ENCODE data around the gene SLC12A1.

Gene SLC12A1

DNA sequence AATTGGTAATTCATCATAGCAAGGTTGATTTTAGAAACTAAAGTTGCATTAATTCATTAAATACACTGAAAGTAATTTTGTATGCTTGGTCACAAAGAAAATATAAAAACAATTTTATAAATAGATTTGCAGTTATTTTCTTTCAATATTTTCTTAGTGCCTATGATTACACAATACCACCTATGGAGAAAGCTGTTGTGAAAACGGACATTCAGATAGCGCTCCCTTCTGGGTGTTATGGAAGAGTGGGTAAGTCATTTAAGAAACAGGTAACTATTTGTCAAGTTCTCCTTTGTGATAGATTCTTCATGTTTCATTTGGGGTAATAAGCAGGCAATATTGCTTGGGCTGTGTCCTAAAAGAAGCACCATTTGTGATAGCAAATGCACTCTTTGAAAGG is 128.2 kb downstream of the SLC12A1 start:
- H3K36me3 ChIP-seq (ENCODE audit: control insufficient read depth in 5 of 5, insufficient read depth in 5 of 5, low read length in 5 of 5), result peaks cover 26 to 38% (median 33%) of the 10 kb centered on the region in 5 donors
- no peak overlapping the region for H3K27ac ChIP-seq (ENCODE audit: low read depth, low read length)
- no peaks in the 10 kb centered on the region for H3K9me3 ChIP-seq (ENCODE audit: control insufficient read depth in 5 of 5, low read length in 5 of 5)
- no peak overlapping the region for H3K9ac ChIP-seq (ENCODE audit: low read length in 5 of 5)
- H3K27me3 ChIP-seq (ENCODE audit: control insufficient read depth in 5 of 5, insufficient read depth in 4 of 5, low read length in 5 of 5), result no peaks in the 10 kb centered on the region
- H3K4me1 ChIP-seq (ENCODE audit: control insufficient read depth in 5 of 5, insufficient read depth in 5 of 5, low read length in 5 of 5), result peaks cover 0 to 22% (median 16%) of the 10 kb centered on the region in 5 donors
- no peak overlapping the region for H3K4me3 ChIP-seq (ENCODE audit: low read depth in 1 of 5, low read length in 5 of 5)

DNA sequence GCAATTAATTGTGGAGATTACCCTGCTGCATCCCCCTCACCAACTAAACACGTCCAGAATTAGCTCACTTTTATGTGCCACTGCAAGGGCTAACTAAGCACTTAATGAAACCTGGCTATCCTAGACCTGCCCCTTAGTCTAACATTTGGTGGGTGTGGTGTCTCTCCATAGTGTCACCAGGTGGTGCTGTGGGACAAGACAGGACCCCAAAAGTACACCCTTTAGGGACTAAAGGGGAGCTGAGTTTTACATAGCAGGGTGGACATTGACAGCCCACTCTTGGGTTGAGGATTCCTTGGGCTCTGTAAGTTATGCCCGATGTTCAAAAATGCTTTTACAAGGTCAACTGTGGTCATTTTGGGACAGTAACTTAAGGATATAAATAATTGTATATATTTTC is 130.8 kb downstream of the SLC12A1 start:
- no peaks in the 10 kb centered on the region for H3K9me3 ChIP-seq (ENCODE audit: control insufficient read depth in 5 of 5, low read length in 5 of 5)
- H3K4me3 ChIP-seq (ENCODE audit: low read depth in 1 of 5, low read length in 5 of 5), result no peak overlapping the region
- H3K4me1 ChIP-seq (ENCODE audit: control insufficient read depth in 5 of 5, insufficient read depth in 5 of 5, low read length in 5 of 5), result peaks cover 0 to 14% (median 7%) of the 10 kb centered on the region in 5 donors
- H3K27ac ChIP-seq (ENCODE audit: low read depth, low read length), result no peak overlapping the region
- peaks cover 41 to 60% (median 45%) of the 10 kb centered on the region in 5 donors for H3K36me3 ChIP-seq (ENCODE audit: control insufficient read depth in 5 of 5, insufficient read depth in 5 of 5, low read length in 5 of 5)
- H3K9ac ChIP-seq (ENCODE audit: low read length in 5 of 5), result no peak overlapping the region
- no peaks in the 10 kb centered on the region for H3K27me3 ChIP-seq (ENCODE audit: control insufficient read depth in 5 of 5, insufficient read depth in 4 of 5, low read length in 5 of 5)

DNA sequence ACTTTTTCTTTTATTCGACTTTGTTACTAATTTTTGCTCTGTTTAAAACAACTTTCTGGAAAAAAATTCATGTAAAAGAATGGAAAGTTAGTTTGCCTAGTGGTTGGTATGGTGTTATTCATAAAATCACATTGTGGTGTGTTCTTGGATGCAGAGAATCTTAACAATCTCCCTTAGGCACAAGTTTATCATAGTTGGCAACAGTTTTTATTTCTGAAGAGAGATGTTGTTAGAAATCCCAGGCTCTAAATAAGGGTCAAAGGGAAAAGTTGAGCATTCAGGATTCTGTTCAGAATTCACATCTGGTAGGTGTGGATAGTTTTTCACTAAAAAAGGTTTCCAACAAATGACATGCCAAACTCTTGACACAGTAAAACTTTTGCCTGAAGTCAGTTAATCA is 131.5 kb downstream of the SLC12A1 start:
- H3K36me3 ChIP-seq (ENCODE audit: control insufficient read depth in 5 of 5, insufficient read depth in 5 of 5, low read length in 5 of 5), result peaks cover 43 to 66% (median 51%) of the 10 kb centered on the region in 5 donors
- H3K4me1 ChIP-seq (ENCODE audit: control insufficient read depth in 5 of 5, insufficient read depth in 5 of 5, low read length in 5 of 5), result peaks cover 0 to 8% (median under 1%) of the 10 kb centered on the region in 5 donors
- no peaks in the 10 kb centered on the region for H3K27me3 ChIP-seq (ENCODE audit: control insufficient read depth in 5 of 5, insufficient read depth in 4 of 5, low read length in 5 of 5)
- no peak overlapping the region for H3K27ac ChIP-seq (ENCODE audit: low read depth, low read length)
- no peak overlapping the region for H3K9ac ChIP-seq (ENCODE audit: low read length in 5 of 5)
- no peak overlapping the region for H3K4me3 ChIP-seq (ENCODE audit: low read depth in 1 of 5, low read length in 5 of 5)
- no peaks in the 10 kb centered on the region for H3K9me3 ChIP-seq (ENCODE audit: control insufficient read depth in 5 of 5, low read length in 5 of 5)

DNA sequence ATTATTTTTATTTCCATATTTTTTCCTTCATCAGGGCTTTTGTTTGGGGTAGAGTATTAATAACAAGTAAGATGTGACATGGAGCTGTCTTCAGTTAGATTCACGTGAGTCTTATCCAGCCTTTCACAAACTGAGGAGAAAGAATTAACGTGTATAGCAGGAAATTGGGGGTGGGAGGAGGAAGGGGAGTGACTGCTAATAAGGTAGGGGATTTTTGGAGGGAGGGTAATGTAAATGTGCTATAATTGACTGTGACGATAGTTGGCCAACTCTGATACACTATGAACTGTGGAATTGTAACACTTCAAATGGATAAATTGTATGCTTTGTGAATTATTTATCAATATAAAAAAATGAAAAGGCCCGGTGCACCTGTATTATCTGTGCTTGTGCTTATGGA is 134.0 kb downstream of the SLC12A1 start:
- H3K27ac ChIP-seq (ENCODE audit: low read depth, low read length), result no peak overlapping the region
- H3K4me3 ChIP-seq (ENCODE audit: low read depth in 1 of 5, low read length in 5 of 5), result no peak overlapping the region
- peaks cover 48 to 64% (median 48%) of the 10 kb centered on the region in 5 donors for H3K36me3 ChIP-seq (ENCODE audit: control insufficient read depth in 5 of 5, insufficient read depth in 5 of 5, low read length in 5 of 5)
- H3K9ac ChIP-seq (ENCODE audit: low read length in 5 of 5), result no peak overlapping the region
- no peaks in the 10 kb centered on the region for H3K27me3 ChIP-seq (ENCODE audit: control insufficient read depth in 5 of 5, insufficient read depth in 4 of 5, low read length in 5 of 5)
- H3K9me3 ChIP-seq (ENCODE audit: control insufficient read depth in 5 of 5, low read length in 5 of 5), result no peaks in the 10 kb centered on the region
- H3K4me1 ChIP-seq (ENCODE audit: control insufficient read depth in 5 of 5, insufficient read depth in 5 of 5, low read length in 5 of 5), result peaks cover 0 to 7% (median 0%) of the 10 kb centered on the region in 5 donors

DNA sequence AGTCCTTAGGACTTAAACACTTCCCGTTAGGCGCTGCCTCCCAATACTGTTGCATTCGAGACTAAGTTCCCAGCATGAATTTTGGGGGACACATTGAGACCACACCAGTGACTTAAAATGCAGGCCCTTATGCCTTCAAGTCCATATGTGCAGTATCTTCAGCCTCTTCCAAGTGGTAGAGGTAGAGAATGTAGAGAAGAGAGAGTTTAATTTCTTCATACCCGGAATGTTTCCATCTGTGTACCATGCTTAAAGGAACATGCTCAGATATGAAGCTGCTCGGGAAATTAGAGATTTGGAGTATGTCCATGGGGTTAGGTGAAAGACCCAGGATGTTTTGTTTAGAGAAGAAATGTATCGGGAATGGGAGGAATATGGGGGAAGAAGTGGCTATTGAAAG is 137.8 kb downstream of the SLC12A1 start:
- H3K27ac ChIP-seq (ENCODE audit: low read depth, low read length), result no peak overlapping the region
- no peaks in the 10 kb centered on the region for H3K27me3 ChIP-seq (ENCODE audit: control insufficient read depth in 5 of 5, insufficient read depth in 4 of 5, low read length in 5 of 5)
- H3K4me3 ChIP-seq (ENCODE audit: low read depth in 1 of 5, low read length in 5 of 5), result no peak overlapping the region
- H3K4me1 ChIP-seq (ENCODE audit: control insufficient read depth in 5 of 5, insufficient read depth in 5 of 5, low read length in 5 of 5), result no peaks in the 10 kb centered on the region
- peaks cover 22 to 41% (median 32%) of the 10 kb centered on the region in 5 donors for H3K36me3 ChIP-seq (ENCODE audit: control insufficient read depth in 5 of 5, insufficient read depth in 5 of 5, low read length in 5 of 5)
- H3K9ac ChIP-seq (ENCODE audit: low read length in 5 of 5), result no peak overlapping the region
- no peaks in the 10 kb centered on the region for H3K9me3 ChIP-seq (ENCODE audit: control insufficient read depth in 5 of 5, low read length in 5 of 5)

DNA sequence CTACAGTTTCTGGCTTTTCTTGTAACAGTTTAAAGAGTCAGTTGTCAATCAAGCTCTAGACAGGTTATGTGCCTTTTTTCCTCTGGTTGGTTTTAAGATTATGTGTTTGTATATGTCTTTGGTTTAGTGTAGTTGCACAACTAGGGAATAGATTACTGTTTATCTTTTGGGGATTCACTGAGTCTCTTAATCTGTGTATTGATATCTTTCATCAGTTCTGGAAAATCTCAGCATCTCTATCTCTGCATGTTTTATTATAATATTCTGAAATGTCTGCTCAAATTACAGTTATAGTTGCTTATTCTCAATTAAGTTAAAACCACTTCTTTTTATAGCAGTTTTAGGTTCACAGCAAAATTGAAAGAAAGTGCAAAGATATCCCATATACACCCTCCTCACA is 139.4 kb downstream of the SLC12A1 start:
- H3K4me3 ChIP-seq (ENCODE audit: low read depth in 1 of 5, low read length in 5 of 5), result no peak overlapping the region
- no peaks in the 10 kb centered on the region for H3K9me3 ChIP-seq (ENCODE audit: control insufficient read depth in 5 of 5, low read length in 5 of 5)
- no peak overlapping the region for H3K27ac ChIP-seq (ENCODE audit: low read depth, low read length)
- H3K9ac ChIP-seq (ENCODE audit: low read length in 5 of 5), result no peak overlapping the region
- H3K27me3 ChIP-seq (ENCODE audit: control insufficient read depth in 5 of 5, insufficient read depth in 4 of 5, low read length in 5 of 5), result no peaks in the 10 kb centered on the region
- no peaks in the 10 kb centered on the region for H3K4me1 ChIP-seq (ENCODE audit: control insufficient read depth in 5 of 5, insufficient read depth in 5 of 5, low read length in 5 of 5)
- H3K36me3 ChIP-seq (ENCODE audit: control insufficient read depth in 5 of 5, insufficient read depth in 5 of 5, low read length in 5 of 5), result peaks cover 18 to 31% (median 23%) of the 10 kb centered on the region in 5 donors

DNA sequence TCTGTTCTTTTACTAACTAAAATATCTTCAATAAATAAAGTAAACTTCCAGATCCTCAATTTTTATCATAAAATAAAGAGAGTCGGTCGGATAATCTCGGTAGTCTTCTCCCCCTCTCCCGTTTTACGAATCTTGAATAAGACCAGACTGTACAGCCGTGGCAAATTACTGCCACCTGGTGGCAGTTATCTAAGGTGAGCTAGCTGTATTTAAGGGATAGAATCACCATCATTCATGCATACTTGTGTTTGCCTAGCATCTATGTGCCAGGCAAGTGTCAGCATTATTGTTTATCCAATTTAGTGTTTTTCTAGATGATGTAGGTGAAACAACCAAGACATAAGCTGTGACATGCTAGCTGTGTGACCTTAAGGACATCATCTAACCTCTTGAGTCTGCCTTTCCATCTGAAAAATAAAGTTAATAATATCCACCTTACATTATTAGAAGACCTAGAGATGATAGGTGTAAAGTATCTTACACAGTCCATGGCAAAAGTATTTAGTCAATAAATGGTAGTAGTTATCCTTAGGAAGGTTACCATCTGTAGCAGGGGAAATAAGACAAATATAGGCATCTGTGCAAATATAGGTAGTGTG is 146.5 kb downstream of the SLC12A1 start:
- Histone ChIP-seq H3K4me3 (ENCODE audit: low read depth in 1 of 5, low read length in 5 of 5) (no peak overlapping the region), H3K27me3 (ENCODE audit: control insufficient read depth in 5 of 5, insufficient read depth in 4 of 5, low read length in 5 of 5) (no peaks in the 10 kb centered on the region), H3K4me1 (ENCODE audit: control insufficient read depth in 5 of 5, insufficient read depth in 5 of 5, low read length in 5 of 5) (peaks cover 0 to 17% (median 12%) of the 10 kb centered on the region in 5 donors), H3K9me3 (ENCODE audit: control insufficient read depth in 5 of 5, low read length in 5 of 5) (no peaks in the 10 kb centered on the region), H3K9ac (ENCODE audit: low read length in 5 of 5) (no peak overlapping the region), H3K27ac (ENCODE audit: low read depth, low read length) (no peak overlapping the region), H3K36me3 (ENCODE audit: control insufficient read depth in 5 of 5, insufficient read depth in 5 of 5, low read length in 5 of 5) (no peaks in the 10 kb centered on the region)

Measured in subcutaneous abdominal adipose tissue (tissue), 5 donors.